HG02884 (cell line): ENCODE data around the gene FMNL3.
"Not testable (repeated sequence)": the region's sequence is repeated elsewhere in the genome, so short reads cannot be mapped to it uniquely, and the experiment has no call there.

Experiments used
- ATAC-seq: cut with Tn5 transposase; IDR thresholded peaks from one replicate; pipeline ENCODE4 v1.9.1; 2021; ENCODE audit warnings: mild to moderate bottlenecking, moderate library complexity; ENCODE audit not compliant: unreplicated experiment

FMNL3 gene

DNA sequence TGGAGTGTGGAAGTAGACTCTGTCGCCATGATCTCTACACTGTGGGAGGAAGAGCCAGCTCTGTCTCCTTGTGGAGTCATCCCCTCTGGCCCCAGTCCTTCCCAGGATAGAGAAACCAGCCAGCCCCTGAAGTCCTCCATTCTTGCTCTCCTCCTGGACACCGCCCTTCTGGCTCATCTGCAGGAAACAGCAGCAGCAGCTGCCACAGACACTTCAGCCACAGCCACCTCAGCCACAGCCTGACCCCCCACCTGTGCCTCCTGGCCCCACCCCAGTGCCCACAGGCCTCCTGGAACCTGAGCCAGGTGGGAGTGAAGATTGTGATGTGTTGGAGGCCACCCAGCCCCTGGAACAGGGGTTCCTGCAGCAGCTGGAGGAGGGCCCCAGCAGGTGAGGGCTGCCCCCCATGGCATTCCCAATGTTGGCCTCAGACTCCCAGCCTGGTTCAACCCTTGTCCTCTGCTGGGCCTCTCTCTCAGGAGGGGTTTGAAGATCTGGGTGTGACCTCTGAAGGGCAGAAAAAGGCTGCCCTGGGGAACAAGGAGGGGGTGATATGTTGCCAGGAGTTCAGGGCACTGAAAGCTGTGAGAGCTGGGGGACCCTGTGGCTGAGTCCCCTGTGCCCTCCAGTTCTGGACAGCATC, 73.4 kb downstream of the FMNL3 start:
- ATAC-seq = no peak

DNA sequence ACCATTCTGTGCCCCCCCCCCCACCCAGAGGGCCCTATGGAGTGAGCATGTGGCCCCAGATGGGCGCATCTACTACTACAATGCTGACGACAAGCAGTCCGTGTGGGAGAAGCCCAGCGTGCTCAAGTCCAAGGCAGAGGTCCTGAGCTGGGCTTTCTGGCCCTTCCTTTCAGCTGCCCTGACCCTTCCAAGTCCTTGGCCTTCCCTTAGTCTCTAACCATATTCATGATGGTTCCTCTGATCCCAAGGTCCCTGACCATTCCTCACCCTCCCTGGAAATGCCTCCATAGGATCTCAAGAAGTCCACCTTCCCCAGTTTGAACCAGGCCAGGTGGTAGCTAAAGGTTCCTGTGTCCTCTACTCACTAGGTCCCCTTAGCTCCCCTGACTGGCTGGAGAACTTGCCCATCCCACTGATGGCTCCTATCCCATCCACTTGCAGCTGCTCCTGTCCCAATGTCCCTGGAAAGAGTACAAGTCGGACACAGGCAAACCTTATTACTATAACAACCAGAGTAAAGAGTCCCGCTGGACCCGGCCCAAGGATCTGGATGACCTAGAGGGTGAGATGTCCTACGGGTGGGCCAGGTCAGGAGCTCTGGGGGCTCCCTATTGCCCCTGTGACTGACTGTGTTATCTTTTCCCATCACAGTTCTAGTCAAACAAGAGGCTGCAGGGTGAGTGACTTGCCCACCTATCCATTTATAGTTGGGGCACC, 74.1 kb downstream of the FMNL3 start:
- ATAC-seq = no peak

- ATAC-seq = no peak
These were observed 74.8 kb downstream of the FMNL3 start for GRCh38 chr12:49632401-49632800.

DNA sequence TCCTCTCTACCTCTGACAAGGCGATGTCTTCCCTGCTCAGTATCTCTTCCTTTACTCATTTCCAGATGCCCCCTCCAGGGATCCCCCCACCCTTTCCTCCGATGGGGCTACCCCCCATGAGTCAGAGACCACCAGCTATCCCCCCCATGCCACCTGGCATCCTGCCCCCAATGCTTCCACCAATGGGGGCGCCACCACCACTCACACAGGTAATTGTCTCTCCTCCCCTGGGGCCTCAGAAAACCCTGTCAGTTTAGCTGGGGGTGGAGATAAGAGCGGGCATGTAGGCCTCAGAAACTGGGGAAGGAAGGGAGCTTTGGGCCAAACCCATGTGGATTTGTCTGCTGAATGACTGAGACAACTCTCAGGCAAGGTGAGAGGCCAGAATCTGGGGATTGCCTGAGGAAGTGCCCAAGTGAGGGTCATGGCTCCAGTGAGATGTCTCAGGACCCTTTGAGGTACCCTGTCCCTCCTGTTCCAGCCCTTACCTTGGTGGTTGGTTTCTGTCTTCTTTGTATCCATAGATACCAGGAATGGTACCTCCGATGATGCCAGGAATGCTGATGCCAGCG, 75.8 kb downstream of the FMNL3 start:
- no peak for ATAC-seq

GRCh38 chr12:49627752-49628360, 79.3 kb downstream of the FMNL3 start:
- no peak for ATAC-seq

DNA sequence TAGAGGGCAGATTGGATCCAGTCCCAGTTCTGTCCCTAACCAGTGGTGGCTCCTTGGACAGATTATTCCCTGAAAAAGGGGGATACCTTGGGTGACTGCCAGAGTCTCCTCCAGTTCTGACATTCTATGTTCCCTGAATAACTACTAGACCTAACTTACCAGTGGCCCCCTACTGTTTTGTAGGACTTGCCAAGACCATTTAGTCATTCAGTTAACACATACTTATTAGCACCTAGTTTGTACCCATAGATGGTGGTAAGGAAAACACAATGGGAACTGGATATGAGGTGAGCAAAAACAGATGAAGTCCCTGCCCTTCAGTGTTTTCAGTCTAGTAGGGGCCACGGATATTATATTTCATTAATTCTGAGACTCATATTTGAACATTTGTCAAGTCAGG, 80.4 kb downstream of the FMNL3 start:
- ATAC-seq = no peak

DNA sequence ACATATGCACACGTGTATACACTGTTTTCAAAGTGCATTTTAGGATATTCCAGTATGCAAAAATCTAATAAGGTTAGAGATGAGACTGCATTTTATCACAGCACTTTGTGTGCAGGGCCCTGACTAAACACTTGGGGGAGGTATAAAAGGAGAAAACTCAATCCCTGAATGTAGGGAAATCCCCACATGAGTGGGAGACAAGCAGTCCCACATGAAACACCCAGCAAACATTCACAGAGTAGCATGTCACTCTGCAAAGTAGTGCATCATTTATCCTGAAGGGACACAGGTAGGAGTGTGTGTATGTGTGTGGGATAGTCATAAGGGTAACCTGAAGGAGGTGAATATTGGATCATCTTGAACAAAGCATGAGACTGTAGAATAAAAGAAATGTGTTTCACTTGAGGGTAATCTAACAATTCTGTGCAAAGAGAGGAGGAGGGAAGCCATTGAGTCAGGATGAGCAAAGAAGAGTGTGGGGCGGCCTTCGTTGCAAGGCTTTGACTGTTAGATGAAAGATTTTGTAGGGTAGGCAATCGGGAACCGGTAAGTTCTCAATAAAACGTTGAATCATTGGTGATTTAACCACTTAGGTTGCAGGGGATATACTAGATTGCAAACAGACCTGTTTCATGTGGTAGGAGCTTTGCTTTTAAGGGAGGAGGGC, 80.9 kb downstream of the FMNL3 start:
- no peak for ATAC-seq

GRCh38 chr12:49624921-49625577, 82.2 kb downstream of the FMNL3 start:
- no peak for ATAC-seq

GRCh38 chr12:49623142-49623904, 83.9 kb downstream of the FMNL3 start, which contains the start of gene PRPF40B:
PRPF40B (plus strand) TSS chr12:49623561; CDS start chr12:49623591, 30 bp downstream.
- peak; percentile 66 for ATAC-seq

DNA sequence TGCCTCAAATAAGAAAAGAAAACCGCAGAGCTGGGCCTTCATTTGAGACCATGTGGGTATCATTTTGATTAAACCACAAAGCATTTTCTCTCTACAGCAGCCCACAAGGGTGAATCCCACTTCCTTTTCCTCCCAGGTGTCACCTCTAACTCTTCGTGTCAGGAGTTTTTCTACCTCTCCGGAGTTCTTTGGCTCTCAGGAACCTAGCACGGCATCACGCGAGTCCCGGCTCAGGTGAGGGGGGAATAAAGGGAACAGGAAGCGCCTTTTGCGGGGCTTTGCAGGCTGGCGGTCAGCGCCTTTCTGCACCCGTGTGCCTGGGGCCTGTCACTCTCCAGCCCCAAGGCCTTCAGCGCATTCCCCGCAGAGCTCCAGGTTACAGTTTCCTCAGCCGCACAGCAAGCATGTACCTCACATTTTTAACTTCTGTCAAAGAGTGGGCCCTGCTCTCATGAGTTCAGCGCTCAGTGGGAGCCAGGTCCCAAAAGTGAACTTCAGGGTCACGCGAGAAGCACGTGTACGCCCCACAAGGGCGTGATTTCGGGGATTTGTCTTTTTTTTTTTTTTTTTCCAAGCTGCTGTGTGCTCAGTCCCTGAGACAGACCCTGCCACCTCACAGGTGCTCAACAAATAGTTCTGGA, 84.6 kb downstream of the FMNL3 start:
- ATAC-seq = peak; percentile 24

- no peak for ATAC-seq
These were observed 85.3 kb downstream of the FMNL3 start for GRCh38 chr12:49621651-49622500.

- no peak for ATAC-seq
These were observed 87.9 kb downstream of the FMNL3 start for GRCh38 chr12:49619286-49619685.

DNA sequence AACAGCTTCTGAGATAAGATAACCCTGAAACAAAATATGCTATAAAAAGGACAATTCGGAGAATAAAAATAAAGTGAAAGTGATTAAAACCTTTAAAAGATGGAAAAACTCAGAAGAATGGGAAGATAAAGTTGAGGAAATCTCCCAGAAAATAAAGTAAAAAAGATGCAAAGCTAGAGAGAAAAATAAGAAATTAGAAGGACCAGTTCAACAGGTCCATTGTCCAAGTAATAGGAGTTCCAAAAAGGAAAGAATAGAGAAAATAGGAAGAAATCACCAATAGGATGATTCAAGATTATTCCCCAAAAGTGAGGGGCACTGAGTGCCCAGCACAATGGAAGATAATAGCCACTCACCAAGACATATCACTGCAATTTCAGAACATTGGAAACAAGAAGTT, 88.6 kb downstream of the FMNL3 start:
- no peak for ATAC-seq

DNA sequence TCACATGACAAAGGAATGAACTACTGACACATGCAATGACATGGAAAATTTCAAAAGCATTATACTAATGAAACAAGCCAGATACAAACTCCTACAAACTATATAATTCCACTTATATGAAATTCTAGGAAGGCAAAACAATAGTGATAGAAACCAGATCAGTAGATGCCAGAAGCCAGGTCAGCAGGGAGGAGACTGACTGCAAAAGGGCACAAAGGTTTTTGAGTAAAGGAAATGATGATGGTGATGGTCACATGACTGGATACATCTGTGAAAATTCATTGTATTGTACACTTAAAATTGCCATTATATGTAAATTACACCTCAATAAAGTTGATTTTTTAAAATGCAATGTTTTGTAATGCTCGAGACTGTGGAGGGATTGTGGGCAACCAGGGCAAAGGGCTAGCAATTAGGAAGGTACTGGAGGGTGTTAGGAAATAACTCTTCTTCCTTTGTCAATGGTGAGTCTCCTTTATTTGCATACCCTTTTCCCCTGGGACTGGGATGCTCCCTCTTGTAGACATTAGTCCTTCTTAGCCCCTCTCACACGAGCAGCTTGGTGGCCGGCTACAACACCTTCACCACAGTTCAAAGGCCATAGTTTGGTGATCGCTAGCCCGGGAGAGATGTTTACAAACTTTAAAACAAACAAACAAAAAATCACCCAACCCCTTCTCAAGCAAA, 90.5 kb downstream of the FMNL3 start:
- ATAC-seq = no peak

DNA sequence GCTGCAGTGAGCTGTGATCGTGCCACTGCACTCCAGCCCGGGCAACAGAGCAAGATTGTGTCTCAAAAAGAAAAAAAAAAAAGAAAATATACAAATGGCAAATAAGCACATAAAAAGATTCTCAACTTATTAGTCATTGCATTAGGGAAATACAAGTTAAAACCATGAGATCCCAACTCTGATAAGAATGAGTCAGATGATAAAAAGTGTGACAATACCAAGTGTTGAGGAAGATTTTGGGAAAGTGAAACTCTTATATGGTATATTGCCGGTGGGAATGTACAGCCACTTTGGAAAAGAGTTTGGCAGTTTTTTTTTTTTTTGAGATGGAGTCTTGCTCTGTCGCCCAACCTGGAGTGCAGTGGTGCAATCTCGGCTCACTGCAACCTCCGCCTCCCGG, 91.5 kb downstream of the FMNL3 start:
- ATAC-seq = no peak

GRCh38 chr12:49612210-49612609, 95.0 kb downstream of the FMNL3 start:
- ATAC-seq = no peak

DNA sequence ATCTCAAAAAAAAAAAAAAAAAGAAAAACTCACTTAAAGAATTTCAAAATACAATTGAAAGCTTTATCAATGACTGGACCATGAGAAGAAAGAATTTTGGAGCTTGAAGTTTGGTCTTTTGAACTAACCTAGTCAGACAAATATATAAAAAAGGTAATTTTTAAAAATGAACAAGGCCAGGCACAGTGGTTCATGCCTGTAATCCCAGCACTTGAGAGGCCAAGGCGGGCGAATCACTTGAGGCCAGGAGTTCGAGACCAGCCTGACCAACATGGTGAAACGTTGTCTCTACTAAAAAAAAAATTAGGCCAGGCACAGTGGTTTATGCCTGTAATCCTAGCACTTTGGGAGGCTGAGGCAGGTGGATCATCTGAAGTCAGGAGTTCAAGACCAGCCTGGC, 96.4 kb downstream of the FMNL3 start:
- not testable (repeated sequence) for ATAC-seq

DNA sequence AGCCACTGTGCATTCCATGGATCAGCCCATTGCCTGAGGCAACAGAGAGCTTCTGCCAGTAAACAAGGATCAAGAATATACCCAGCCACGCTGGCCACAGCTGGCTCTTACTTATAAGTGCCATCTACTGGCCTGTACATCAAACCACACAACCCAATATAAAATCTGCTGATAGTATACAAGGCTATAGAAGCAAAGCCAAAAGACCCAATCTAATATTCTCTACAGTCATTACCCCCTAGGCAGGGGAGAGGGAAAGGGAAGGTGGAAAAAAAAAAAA, 97.4 kb downstream of the FMNL3 start:
- no peak for ATAC-seq
